NCI-H82 treated with DMSO at 0.1 percent for 48 hours (cell line): Measurements from ENCODE around the gene EXT2.

Source experiments
- DNase-seq: peaks from one replicate; lab custom pipeline; 2025; ENCODE audit not compliant: unreplicated experiment; lab: John Stamatoyannopoulos, UW

The EXT2 gene

GRCh38 chr11:44130751-44131150 is 35.3 kb downstream of the EXT2 start:
- DNase-seq = no peak

- no peak for DNase-seq
Observed at GRCh38 chr11:44133335-44133946, 38.0 kb downstream of the EXT2 start.

- DNase-seq = no peak
Observed at GRCh38 chr11:44134625-44135024, 39.1 kb downstream of the EXT2 start.

- no peak for DNase-seq
Observed at GRCh38 chr11:44136176-44136945, 40.9 kb downstream of the EXT2 start.

GRCh38 chr11:44137057-44137456 is 41.6 kb downstream of the EXT2 start:
- DNase-seq = no peak

- DNase-seq = no peak
Observed at GRCh38 chr11:44138286-44138685, 42.8 kb downstream of the EXT2 start.

- DNase-seq = no peak
Observed at GRCh38 chr11:44138980-44139379, 43.5 kb downstream of the EXT2 start.

- DNase-seq = no peak
Observed at GRCh38 chr11:44139565-44140330, 44.3 kb downstream of the EXT2 start.

GRCh38 chr11:44140372-44140771 is 44.9 kb downstream of the EXT2 start:
- DNase-seq = no peak

- DNase-seq = no peak
Observed at GRCh38 chr11:44140805-44141204, 45.3 kb downstream of the EXT2 start.

- DNase-seq = no peak
Observed at GRCh38 chr11:44143987-44144909, 48.8 kb downstream of the EXT2 start.

- no peak for DNase-seq
Observed at GRCh38 chr11:44145011-44145775, 49.7 kb downstream of the EXT2 start.

GRCh38 chr11:44146931-44147330 is 51.5 kb downstream of the EXT2 start:
- no peak for DNase-seq

- DNase-seq = no peak
Observed at GRCh38 chr11:44147751-44148150, 52.3 kb downstream of the EXT2 start.

GRCh38 chr11:44149651-44150050 is 54.2 kb downstream of the EXT2 start:
- DNase-seq = no peak

- no peak for DNase-seq
Observed at GRCh38 chr11:44150401-44150800, 54.9 kb downstream of the EXT2 start.

- no peak for DNase-seq
Observed at GRCh38 chr11:44157019-44157418, 61.5 kb downstream of the EXT2 start.

GRCh38 chr11:44158384-44158783 is 62.9 kb downstream of the EXT2 start:
- DNase-seq = no peak

- no peak for DNase-seq
Observed at GRCh38 chr11:44159848-44160721, 64.6 kb downstream of the EXT2 start.
